Osteocyte (in vitro differentiated cells): ENCODE measurements around the gene DOCK1. TPM values are rescaled to one million over a fixed set of nuclear protein-coding genes. Genes with fewer than 3 reads are reported as not detected.

ENCODE experiments used
- DNase-seq: peaks from one replicate; pipeline ENCODE4 v3.0.0; 2021; ENCODE audit warnings: mixed read lengths; ENCODE audit not compliant: unreplicated experiment; ENCODE audit errors: extremely low spot score
- H3K27ac Mint-ChIP-seq: one replicate; pipeline ENCODE4 v1.8.0; 2021; ENCODE audit warnings: mild to moderate bottlenecking, mixed read lengths; ENCODE audit not compliant: unreplicated experiment
- H3K27me3 Mint-ChIP-seq: one replicate; pipeline ENCODE4 v1.8.0; 2021; ENCODE audit warnings: mixed read lengths; ENCODE audit not compliant: unreplicated experiment
- H3K36me3 Mint-ChIP-seq: one replicate; pipeline ENCODE4 v1.8.0; 2021; ENCODE audit warnings: mixed read lengths; ENCODE audit not compliant: unreplicated experiment
- H3K4me1 Mint-ChIP-seq: one replicate; pipeline ENCODE4 v1.8.0; 2021; ENCODE audit warnings: mixed read lengths; ENCODE audit not compliant: unreplicated experiment
- H3K4me3 Mint-ChIP-seq: one replicate; pipeline ENCODE4 v1.8.0; 2021; ENCODE audit warnings: mild to moderate bottlenecking, moderate library complexity, mixed read lengths; ENCODE audit not compliant: unreplicated experiment
- H3K9me3 Mint-ChIP-seq: one replicate; pipeline ENCODE4 v1.8.0; 2021; ENCODE audit warnings: mixed read lengths; ENCODE audit not compliant: unreplicated experiment
- CTCF ChIP-seq: fragments of 200-600 bp; sonication (generic); IDR thresholded peaks from 2 replicates; pipeline ENCODE4 v1.5.0; 2021; ENCODE audit warnings: antibody characterized with exemption, mild to moderate bottlenecking, moderate library complexity
- total RNA-seq: library from RNA; stranded (reverse); gene quantifications from 2 replicates; pipeline ENCODE4 v1.2.1, GENCODE V29; 2021

Gene DOCK1
- total RNA-seq, 1 donor from 2014 or later = 66.3 TPM

- Mint-ChIP-seq H3K4me1 (peaks cover under 1% of the 10 kb centered on the region), H3K27ac (no peak overlapping the region), H3K4me3 (no peak overlapping the region), H3K27me3 (no peaks in the 10 kb centered on the region), H3K36me3 (peaks cover 6% of the 10 kb centered on the region), H3K9me3 (no peaks in the 10 kb centered on the region)
- DNase-seq = no peak
- TF ChIP-seq CTCF = no peak
Observed at GRCh38 chr10:127353544-127353943, 448.3 kb downstream of the DOCK1 start.

GRCh38 chr10:127354255-127354654 lies 449.0 kb downstream of the DOCK1 start:
- no peak overlapping the region for H3K27ac Mint-ChIP-seq
- DNase-seq = no peak
- H3K4me3 Mint-ChIP-seq = no peak overlapping the region
- TF ChIP-seq CTCF = no peak
- no peaks in the 10 kb centered on the region for H3K27me3 Mint-ChIP-seq
- peaks cover 6% of the 10 kb centered on the region for H3K4me1 Mint-ChIP-seq
- peaks cover 6% of the 10 kb centered on the region for H3K36me3 Mint-ChIP-seq
- no peaks in the 10 kb centered on the region for H3K9me3 Mint-ChIP-seq

- TF ChIP-seq CTCF = peak; percentile 52
- peaks cover 6% of the 10 kb centered on the region for H3K4me1 Mint-ChIP-seq
- no peaks in the 10 kb centered on the region for H3K9me3 Mint-ChIP-seq
- peaks cover 6% of the 10 kb centered on the region for H3K36me3 Mint-ChIP-seq
- no peak for DNase-seq
- H3K27me3 Mint-ChIP-seq = no peaks in the 10 kb centered on the region
- H3K4me3 Mint-ChIP-seq = no peak overlapping the region
- no peak overlapping the region for H3K27ac Mint-ChIP-seq
Observed at GRCh38 chr10:127354992-127355391, 449.8 kb downstream of the DOCK1 start.

GRCh38 chr10:127356360-127356759 lies 451.1 kb downstream of the DOCK1 start:
- Mint-ChIP-seq H3K27ac (no peak overlapping the region), H3K27me3 (no peaks in the 10 kb centered on the region), H3K4me3 (no peak overlapping the region), H3K9me3 (no peaks in the 10 kb centered on the region), H3K4me1 (peaks cover 6% of the 10 kb centered on the region), H3K36me3 (peaks cover 11% of the 10 kb centered on the region)
- TF ChIP-seq CTCF = no peak
- no peak for DNase-seq

GRCh38 chr10:127357265-127357664 lies 452.0 kb downstream of the DOCK1 start:
- no peaks in the 10 kb centered on the region for H3K27me3 Mint-ChIP-seq
- H3K4me3 Mint-ChIP-seq = no peak overlapping the region
- peaks cover 6% of the 10 kb centered on the region for H3K4me1 Mint-ChIP-seq
- no peak overlapping the region for H3K27ac Mint-ChIP-seq
- no peaks in the 10 kb centered on the region for H3K9me3 Mint-ChIP-seq
- no peak for TF ChIP-seq CTCF
- no peak for DNase-seq
- H3K36me3 Mint-ChIP-seq = peaks cover 14% of the 10 kb centered on the region
